Thoracic aorta (tissue), 2 donors: ENCODE results near the gene SORBS1. TPM values are rescaled to one million over a fixed set of nuclear protein-coding genes. Genes with fewer than 3 reads are reported as not detected.

Source experiments
- ATAC-seq: fragments of 150-250 bp; one replicate; pipeline ENCODE4 v1.8.0; 2017; ENCODE audit warnings: low read depth; ENCODE audit not compliant: insufficient number of reproducible peaks, low FRiP score
- DNase-seq: peaks from one replicate; pipeline ENCODE4 v3.0.0-alpha.2; 2020; ENCODE audit warnings: low spot score
- H3K27ac ChIP-seq, 2 donors: fragments of 200-600 bp; sonication (generic); 1 replicate in 1 of 2; 2 replicates in 1 of 2; pipeline ENCODE4 v1.5.1; 2016; ENCODE audit warnings: mild to moderate bottlenecking in 2 of 2, moderate library complexity in 2 of 2
- H3K27me3 ChIP-seq: fragments of 200-600 bp; sonication (generic); replicated peaks from 2 replicates; pipeline ENCODE4 v1.6.0; 2016; ENCODE audit warnings: mild to moderate bottlenecking; ENCODE audit not compliant: insufficient read depth
- H3K36me3 ChIP-seq: fragments of 200-600 bp; sonication (generic); one replicate; pipeline ENCODE4 v1.5.1; 2016
- H3K4me1 ChIP-seq, 2 donors: fragments of 200-600 bp; sonication (generic); 1 replicate in 1 of 2; 2 replicates in 1 of 2; pipeline versions ENCODE4 v1.5.1 to v1.6.0; 2016; ENCODE audit warnings: low read depth in 2 of 2, mild to moderate bottlenecking in 1 of 2; ENCODE audit not compliant: control insufficient read depth in 1 of 2
- H3K4me3 ChIP-seq: fragments of 200-600 bp; sonication (generic); 2 replicates; pipeline ENCODE4 v1.5.1; 2016; ENCODE audit warnings: mild to moderate bottlenecking
- H3K9me3 ChIP-seq: fragments of 200-600 bp; sonication (generic); 2 replicates; pipeline ENCODE4 v1.5.1; 2016
- CTCF ChIP-seq: fragments of 200-600 bp; sonication (generic); IDR thresholded peaks from one replicate; pipeline ENCODE4 v1.5.1; 2019; ENCODE audit warnings: antibody characterized with exemption
- total RNA-seq, 2 donors: library from RNA; depleted of rRNA; stranded (reverse); fragments of >200 nt; gene quantifications; one replicate each; pipeline versions ENCODE4 v1.1.0 to v1.2.3, GENCODE V29; 2016

Gene SORBS1
- total RNA-seq, 2 donors from 2014 or later = 1,110 to 1,659 TPM

DNA sequence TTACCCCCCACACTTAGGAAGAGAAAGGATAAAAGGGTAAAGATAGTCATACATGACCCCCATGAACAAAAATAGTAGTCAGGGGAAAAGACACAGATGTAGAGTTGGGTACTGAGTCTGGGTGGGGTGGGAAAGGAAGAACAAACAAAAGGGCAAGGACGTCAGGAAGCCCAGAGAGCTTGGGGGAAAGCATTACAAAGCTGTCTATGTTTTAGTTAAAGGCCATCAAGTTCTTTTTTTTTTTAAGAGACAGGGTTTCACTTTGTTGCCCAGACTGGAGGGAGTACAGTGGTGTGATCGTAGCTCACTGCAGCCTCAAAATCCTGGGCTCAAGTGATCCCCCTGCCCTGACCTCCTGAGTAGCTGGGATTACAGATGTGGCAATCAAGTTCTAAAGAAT, 172.0 kb downstream of the SORBS1 start:
- Histone ChIP-seq H3K4me3 (no peak overlapping the region), H3K4me1 (peaks cover 73 to 100% of the 10 kb centered on the region in 2 donors), H3K27me3 (no peaks in the 10 kb centered on the region), H3K36me3 (peaks cover 24% of the 10 kb centered on the region), H3K9me3 (no peaks in the 10 kb centered on the region), H3K27ac (peak overlapping the region; percentile 87 to 95)
- no peak for DNase-seq
- TF ChIP-seq CTCF = no peak
- ATAC-seq = no peak

- no peak for TF ChIP-seq CTCF
- Histone ChIP-seq H3K4me3 (no peak overlapping the region), H3K36me3 (peaks cover 30% of the 10 kb centered on the region), H3K4me1 (peaks cover 71 to 100% of the 10 kb centered on the region in 2 donors), H3K27me3 (no peaks in the 10 kb centered on the region), H3K27ac (peak overlapping the region; percentile 87 to 95), H3K9me3 (no peaks in the 10 kb centered on the region)
- no peak for DNase-seq
- peak; percentile 58 for ATAC-seq
Observed at GRCh38 chr10:95388539-95388938, 172.6 kb downstream of the SORBS1 start.

- no peak for TF ChIP-seq CTCF
- H3K36me3 ChIP-seq = peaks cover 35% of the 10 kb centered on the region
- H3K4me1 ChIP-seq = peaks cover 66 to 100% of the 10 kb centered on the region in 2 donors
Observed at GRCh38 chr10:95388109-95388471, 173.1 kb downstream of the SORBS1 start.

DNA sequence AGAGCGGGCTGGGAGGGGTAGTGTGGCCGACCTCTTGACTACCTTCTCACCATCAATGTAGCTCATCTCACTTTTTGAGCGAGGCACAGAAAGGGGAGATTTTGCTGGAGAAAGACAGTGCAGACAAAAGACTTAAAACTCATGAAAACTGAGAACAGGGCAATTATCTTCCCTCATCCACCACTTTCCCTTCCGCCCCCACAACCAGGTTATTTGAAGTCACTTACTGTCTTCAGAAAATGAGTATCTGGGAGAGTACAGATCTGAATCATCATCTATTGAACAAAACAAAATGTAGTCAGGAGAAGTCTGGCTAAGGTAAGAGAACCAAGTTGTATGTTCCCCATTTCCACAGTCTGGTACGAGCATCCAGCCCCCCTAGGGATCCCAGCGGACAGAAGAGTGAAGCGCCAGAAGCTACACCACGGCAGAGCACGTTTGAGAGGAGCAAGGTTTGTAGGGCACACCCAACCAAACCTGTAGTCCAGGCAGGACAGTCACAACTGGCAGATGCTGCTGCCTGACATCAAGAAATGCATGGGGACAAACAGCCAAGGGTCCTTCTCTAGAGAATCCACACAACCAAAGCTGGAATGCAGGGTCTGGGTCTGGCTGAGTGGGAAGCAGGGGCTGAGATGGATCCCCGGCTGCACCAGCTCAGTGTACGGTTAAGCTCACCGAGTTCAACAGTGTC, 177.0 kb downstream of the SORBS1 start:
- Histone ChIP-seq H3K4me3 (no peak overlapping the region), H3K27ac (peak overlapping the region; percentile 87 to 95), H3K27me3 (no peaks in the 10 kb centered on the region), H3K4me1 (peaks cover 37 to 100% of the 10 kb centered on the region in 2 donors), H3K9me3 (no peaks in the 10 kb centered on the region), H3K36me3 (peaks cover 60% of the 10 kb centered on the region)
- ATAC-seq = no peak
- no peak for DNase-seq
- TF ChIP-seq CTCF = no peak

More at GRCh38 chr10:95388109-95388471, 173.1 kb downstream of the SORBS1 start:
- ATAC-seq = peak; percentile 58
- Histone ChIP-seq H3K4me3 (no peak overlapping the region), H3K27me3 (no peaks in the 10 kb centered on the region), H3K27ac (peak overlapping the region; percentile 87 to 95), H3K9me3 (no peaks in the 10 kb centered on the region)
- no peak for DNase-seq

DNA sequence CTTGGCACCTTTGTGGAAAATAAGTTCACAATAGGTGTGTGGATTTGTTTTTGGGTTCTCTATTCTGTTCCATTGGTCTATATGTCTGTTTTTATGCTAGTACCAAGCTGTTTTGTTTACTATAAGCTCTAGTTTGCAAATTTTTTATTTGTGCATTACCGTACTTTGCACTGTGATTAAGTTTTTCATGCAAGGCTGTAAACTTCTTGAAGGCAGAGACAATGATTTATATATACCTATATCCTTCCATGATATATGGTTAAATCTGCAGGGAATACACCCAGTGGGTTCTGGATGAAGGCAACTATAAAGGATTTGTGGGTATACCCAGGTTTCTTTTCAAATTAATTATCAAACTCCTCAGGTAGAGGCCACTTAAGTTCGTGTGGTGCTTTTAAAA, 178.6 kb downstream of the SORBS1 start:
- DNase-seq (no peak), ATAC-seq (no peak)
- peaks cover 60% of the 10 kb centered on the region for H3K36me3 ChIP-seq
- H3K27ac ChIP-seq = peak overlapping the region; percentile 37 to 95
- no peak overlapping the region for H3K4me3 ChIP-seq
- H3K4me1 ChIP-seq = peaks cover 27 to 100% of the 10 kb centered on the region in 2 donors
- H3K27me3 ChIP-seq = no peaks in the 10 kb centered on the region
- H3K9me3 ChIP-seq = no peaks in the 10 kb centered on the region
- TF ChIP-seq CTCF = no peak
